Keratinocyte (primary cell): ENCODE data around the gene CCDC167.

Source experiments
- CTCF ChIP-seq, 3 experiments: IDR thresholded peaks in 1 of 3; conservative IDR thresholded peaks in 1 of 3; optimal IDR thresholded peaks in 1 of 3; 2 replicates in 2 of 3; 3 replicates in 1 of 3; pipeline versions ENCODE3 to v1.5.1; 2011; ENCODE audit warnings: low read length in 3 of 3, mild to moderate bottlenecking in 3 of 3, moderate library complexity in 2 of 3, control low read depth in 1 of 3, inconsistent platforms in 1 of 3; ENCODE audit not compliant: insufficient read depth in 2 of 3; ENCODE audit errors: extremely low read depth in 1 of 3
- EZH2 ChIP-seq: IDR thresholded peaks from one replicate; pipeline ENCODE4 v1.6.1; 2012; ENCODE audit warnings: inconsistent platforms, mild to moderate bottlenecking, low read length, moderate library complexity

GRCh38 chr6:37517411-37517812 lies 17.7 kb upstream of the CCDC167 start:
- TF ChIP-seq CTCF (optimal IDR thresholded peaks at IDR 0.05 in 1 of 3, IDR thresholded peaks at IDR 0.05 in 1 of 3, conservative IDR thresholded peaks at IDR 0.05 in 1 of 3; ENCODE audit: extremely low read depth in 1 of 3, insufficient read depth in 2 of 3, low read length in 3 of 3) (no peak), EZH2 (no peak)
